ENCODE data around the gene PIK3CA. TPM values are rescaled to one million over a fixed set of nuclear protein-coding genes. Genes with fewer than 3 reads are reported as not detected.

Gene PIK3CA
- total and polyA plus RNA-seq, 2 experiments from 2014 or later = 5.1 to 13.4 TPM

GRCh38 chr3:179179256-179179655 is 31.1 kb downstream of the PIK3CA start:
- Mint-ChIP-seq H3K4me3 (no peak overlapping the region), H3K4me1 (peaks cover 30% of the 10 kb centered on the region), H3K27ac (no peak overlapping the region), H3K36me3 (ENCODE audit: low read depth) (no peaks in the 10 kb centered on the region), H3K9me3 (no peaks in the 10 kb centered on the region; the same call in 1 of the 3 replicates), H3K27me3 (ENCODE audit: insufficient read depth, low read depth, poor library complexity) (peaks cover 1% of the 10 kb centered on the region)
- Histone ChIP-seq H3K79me2 (replicated peaks; ENCODE audit: insufficient read depth) (peaks cover 67% of the 10 kb centered on the region), H3K4me3 (no peak overlapping the region), H3F3A (replicated peaks; ENCODE audit: low read depth) (no peaks in the 10 kb centered on the region), H3K36me3 (ENCODE audit: insufficient read depth) (no peaks in the 10 kb centered on the region), H3K27me3 (ENCODE audit: insufficient read depth) (no peaks in the 10 kb centered on the region), H3K9me2 (ENCODE audit: insufficient read depth) (no peaks in the 10 kb centered on the region), H3K4me2 (no peak overlapping the region), H4K20me1 (replicated peaks; ENCODE audit: insufficient read depth) (no peaks in the 10 kb centered on the region; the same call in 1 of the 2 replicates), H2AFZ (no peak overlapping the region), H3K4me1 (ENCODE audit: insufficient read depth) (peaks cover 14% of the 10 kb centered on the region), H3K27ac (ENCODE audit: low read depth) (no peak overlapping the region)
- DNase-seq (ENCODE audit: low spot score) (no peak), ATAC-seq (no peak)
- TF ChIP-seq ZNF114 (CRISPR knock-in tag; IDR thresholded peaks at IDR 0.05) (no peak), JUNB (IDR thresholded peaks at IDR 0.05; ENCODE audit: unreplicated experiment) (no peak), CREB1 (CRISPR knock-in tag; IDR thresholded peaks at IDR 0.05; ENCODE audit: low read depth) (no peak), EZH2phosphoT487 (IDR thresholded peaks at IDR 0.05; ENCODE audit: unreplicated experiment) (no peak), ETS1 (IDR thresholded peaks at IDR 0.05) (no peak), NANOG (IDR thresholded peaks at IDR 0.05; ENCODE audit: borderline replicate concordance) (no peak), POLR2AphosphoS5 (IDR thresholded peaks at IDR 0.05; ENCODE audit: low read depth) (no peak), STAT1 (IDR thresholded peaks at IDR 0.05; ENCODE audit: unreplicated experiment) (no peak), ZNF331 (CRISPR knock-in tag; IDR thresholded peaks at IDR 0.05; ENCODE audit: low read depth) (no peak), EZH2 (IDR thresholded peaks at IDR 0.05; ENCODE audit: low read depth, unreplicated experiment) (no peak)
- TF ChIP-seq, protein P1, sequence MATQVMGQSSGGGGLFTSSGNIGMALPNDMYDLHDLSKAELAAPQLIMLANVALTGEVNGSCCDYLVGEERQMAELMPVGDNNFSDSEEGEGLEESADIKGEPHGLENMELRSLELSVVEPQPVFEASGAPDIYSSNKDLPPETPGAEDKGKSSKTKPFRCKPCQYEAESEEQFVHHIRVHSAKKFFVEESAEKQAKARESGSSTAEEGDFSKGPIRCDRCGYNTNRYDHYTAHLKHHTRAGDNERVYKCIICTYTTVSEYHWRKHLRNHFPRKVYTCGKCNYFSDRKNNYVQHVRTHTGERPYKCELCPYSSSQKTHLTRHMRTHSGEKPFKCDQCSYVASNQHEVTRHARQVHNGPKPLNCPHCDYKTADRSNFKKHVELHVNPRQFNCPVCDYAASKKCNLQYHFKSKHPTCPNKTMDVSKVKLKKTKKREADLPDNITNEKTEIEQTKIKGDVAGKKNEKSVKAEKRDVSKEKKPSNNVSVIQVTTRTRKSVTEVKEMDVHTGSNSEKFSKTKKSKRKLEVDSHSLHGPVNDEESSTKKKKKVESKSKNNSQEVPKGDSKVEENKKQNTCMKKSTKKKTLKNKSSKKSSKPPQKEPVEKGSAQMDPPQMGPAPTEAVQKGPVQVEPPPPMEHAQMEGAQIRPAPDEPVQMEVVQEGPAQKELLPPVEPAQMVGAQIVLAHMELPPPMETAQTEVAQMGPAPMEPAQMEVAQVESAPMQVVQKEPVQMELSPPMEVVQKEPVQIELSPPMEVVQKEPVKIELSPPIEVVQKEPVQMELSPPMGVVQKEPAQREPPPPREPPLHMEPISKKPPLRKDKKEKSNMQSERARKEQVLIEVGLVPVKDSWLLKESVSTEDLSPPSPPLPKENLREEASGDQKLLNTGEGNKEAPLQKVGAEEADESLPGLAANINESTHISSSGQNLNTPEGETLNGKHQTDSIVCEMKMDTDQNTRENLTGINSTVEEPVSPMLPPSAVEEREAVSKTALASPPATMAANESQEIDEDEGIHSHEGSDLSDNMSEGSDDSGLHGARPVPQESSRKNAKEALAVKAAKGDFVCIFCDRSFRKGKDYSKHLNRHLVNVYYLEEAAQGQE (IDR thresholded peaks at IDR 0.05; ENCODE audit: unreplicated experiment) = no peak
- TF ChIP-seq, protein P2, sequence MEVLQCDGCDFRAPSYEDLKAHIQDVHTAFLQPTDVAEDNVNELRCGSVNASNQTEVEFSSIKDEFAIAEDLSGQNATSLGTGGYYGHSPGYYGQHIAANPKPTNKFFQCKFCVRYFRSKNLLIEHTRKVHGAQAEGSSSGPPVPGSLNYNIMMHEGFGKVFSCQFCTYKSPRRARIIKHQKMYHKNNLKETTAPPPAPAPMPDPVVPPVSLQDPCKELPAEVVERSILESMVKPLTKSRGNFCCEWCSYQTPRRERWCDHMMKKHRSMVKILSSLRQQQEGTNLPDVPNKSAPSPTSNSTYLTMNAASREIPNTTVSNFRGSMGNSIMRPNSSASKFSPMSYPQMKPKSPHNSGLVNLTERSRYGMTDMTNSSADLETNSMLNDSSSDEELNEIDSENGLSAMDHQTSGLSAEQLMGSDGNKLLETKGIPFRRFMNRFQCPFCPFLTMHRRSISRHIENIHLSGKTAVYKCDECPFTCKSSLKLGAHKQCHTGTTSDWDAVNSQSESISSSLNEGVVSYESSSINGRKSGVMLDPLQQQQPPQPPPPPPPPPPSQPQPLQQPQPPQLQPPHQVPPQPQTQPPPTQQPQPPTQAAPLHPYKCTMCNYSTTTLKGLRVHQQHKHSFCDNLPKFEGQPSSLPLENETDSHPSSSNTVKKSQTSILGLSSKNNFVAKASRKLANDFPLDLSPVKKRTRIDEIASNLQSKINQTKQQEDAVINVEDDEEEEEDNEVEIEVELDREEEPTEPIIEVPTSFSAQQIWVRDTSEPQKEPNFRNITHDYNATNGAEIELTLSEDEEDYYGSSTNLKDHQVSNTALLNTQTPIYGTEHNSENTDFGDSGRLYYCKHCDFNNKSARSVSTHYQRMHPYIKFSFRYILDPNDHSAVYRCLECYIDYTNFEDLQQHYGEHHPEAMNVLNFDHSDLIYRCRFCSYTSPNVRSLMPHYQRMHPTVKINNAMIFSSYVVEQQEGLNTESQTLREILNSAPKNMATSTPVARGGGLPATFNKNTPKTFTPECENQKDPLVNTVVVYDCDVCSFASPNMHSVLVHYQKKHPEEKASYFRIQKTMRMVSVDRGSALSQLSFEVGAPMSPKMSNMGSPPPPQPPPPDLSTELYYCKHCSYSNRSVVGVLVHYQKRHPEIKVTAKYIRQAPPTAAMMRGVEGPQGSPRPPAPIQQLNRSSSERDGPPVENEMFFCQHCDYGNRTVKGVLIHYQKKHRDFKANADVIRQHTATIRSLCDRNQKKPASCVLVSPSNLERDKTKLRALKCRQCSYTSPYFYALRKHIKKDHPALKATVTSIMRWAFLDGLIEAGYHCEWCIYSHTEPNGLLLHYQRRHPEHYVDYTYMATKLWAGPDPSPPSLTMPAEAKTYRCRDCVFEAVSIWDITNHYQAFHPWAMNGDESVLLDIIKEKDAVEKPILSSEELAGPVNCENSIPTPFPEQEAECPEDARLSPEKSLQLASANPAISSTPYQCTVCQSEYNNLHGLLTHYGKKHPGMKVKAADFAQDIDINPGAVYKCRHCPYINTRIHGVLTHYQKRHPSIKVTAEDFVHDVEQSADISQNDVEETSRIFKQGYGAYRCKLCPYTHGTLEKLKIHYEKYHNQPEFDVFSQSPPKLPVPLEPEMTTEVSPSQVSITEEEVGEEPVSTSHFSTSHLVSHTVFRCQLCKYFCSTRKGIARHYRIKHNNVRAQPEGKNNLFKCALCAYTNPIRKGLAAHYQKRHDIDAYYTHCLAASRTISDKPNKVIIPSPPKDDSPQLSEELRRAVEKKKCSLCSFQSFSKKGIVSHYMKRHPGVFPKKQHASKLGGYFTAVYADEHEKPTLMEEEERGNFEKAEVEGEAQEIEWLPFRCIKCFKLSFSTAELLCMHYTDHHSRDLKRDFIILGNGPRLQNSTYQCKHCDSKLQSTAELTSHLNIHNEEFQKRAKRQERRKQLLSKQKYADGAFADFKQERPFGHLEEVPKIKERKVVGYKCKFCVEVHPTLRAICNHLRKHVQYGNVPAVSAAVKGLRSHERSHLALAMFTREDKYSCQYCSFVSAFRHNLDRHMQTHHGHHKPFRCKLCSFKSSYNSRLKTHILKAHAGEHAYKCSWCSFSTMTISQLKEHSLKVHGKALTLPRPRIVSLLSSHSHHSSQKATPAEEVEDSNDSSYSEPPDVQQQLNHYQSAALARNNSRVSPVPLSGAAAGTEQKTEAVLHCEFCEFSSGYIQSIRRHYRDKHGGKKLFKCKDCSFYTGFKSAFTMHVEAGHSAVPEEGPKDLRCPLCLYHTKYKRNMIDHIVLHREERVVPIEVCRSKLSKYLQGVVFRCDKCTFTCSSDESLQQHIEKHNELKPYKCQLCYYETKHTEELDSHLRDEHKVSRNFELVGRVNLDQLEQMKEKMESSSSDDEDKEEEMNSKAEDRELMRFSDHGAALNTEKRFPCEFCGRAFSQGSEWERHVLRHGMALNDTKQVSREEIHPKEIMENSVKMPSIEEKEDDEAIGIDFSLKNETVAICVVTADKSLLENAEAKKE (CRISPR knock-in tag; IDR thresholded peaks at IDR 0.05) = no peak
- TF ChIP-seq, protein P3, sequence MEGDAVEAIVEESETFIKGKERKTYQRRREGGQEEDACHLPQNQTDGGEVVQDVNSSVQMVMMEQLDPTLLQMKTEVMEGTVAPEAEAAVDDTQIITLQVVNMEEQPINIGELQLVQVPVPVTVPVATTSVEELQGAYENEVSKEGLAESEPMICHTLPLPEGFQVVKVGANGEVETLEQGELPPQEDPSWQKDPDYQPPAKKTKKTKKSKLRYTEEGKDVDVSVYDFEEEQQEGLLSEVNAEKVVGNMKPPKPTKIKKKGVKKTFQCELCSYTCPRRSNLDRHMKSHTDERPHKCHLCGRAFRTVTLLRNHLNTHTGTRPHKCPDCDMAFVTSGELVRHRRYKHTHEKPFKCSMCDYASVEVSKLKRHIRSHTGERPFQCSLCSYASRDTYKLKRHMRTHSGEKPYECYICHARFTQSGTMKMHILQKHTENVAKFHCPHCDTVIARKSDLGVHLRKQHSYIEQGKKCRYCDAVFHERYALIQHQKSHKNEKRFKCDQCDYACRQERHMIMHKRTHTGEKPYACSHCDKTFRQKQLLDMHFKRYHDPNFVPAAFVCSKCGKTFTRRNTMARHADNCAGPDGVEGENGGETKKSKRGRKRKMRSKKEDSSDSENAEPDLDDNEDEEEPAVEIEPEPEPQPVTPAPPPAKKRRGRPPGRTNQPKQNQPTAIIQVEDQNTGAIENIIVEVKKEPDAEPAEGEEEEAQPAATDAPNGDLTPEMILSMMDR (conservative IDR thresholded peaks at IDR 0.05; ENCODE audit: low read depth in 2 of 2) = no peak
